Stimulated activated CD8-positive, alpha-beta memory T cell treated with anti-CD3 and anti-CD28 coated beads, Interleukin-15, amount 100 ng/mL, for 24 hours (primary cell): ENCODE data around the gene SLC10A3.

Experiments
- DNase-seq: peaks from one replicate; pipeline ENCODE4 v3.0.0-alpha.2; 2020; ENCODE audit warnings: low read depth

Gene SLC10A3

DNA sequence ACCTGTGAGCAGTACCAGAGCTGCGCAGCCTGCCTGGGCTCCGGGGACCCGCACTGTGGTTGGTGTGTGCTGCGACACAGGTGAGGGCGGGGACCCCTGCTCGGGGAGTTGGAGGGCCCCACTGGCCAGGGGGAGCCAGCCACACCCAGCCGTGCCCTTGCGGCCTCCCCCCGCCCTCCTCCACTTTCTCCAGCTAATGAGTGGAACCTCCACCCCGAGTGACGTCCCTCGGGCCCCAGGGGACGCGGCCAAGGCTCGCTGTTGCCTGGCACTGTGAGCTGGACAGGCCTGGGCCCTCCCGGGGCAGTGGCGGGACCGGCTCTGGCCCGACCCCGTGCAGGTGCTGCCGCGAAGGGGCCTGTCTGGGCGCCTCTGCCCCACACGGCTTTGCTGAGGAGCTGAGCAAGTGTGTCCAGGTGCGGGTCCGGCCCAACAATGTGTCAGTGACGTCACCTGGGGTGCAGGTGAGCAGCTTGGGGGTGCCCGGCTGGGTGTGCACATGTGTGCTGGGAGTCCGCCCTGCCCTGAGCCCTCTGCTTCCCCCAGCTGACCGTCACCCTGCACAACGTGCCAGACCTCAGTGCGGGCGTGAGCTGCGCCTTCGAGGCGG, 26.7 kb downstream of the SLC10A3 start:
- no peak for DNase-seq

- DNase-seq: no peak
Measured at GRCh38 chrX:154462396-154462795, 28.0 kb downstream of the SLC10A3 start.

DNA sequence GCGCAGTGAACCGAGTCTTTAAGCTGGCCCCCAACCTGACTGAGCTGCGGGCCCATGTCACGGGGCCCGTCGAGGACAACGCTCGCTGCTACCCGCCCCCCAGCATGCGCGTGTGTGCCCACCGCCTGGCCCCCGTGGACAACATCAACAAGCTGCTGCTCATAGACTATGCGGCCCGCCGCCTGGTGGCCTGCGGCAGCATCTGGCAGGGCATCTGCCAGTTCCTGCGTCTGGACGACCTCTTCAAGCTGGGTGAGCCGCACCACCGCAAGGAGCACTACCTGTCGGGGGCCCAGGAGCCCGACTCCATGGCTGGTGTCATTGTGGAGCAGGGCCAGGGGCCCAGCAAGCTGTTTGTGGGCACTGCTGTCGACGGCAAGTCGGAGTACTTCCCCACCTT, 30.1 kb downstream of the SLC10A3 start:
- no peak for DNase-seq

DNA sequence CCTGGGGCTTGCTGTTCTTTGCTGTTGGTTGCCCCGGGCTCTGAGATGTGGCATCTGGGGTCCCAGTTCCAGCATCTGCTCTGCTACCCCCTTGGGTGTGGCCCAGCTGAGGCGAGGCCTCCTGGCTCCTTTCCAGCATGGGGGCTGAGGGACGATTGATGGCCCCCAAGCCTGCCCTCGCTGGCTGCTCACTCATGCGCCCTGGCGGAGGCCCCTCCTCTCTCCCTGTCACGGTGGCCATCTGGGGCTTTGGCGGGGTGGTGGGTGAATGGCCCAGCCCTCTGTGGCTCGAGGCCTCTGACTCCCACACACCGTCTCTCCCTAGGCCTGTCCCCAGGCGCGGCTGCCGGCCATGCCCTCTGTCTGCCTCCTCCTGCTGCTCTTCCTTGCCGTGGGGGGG, 30.6 kb downstream of the SLC10A3 start:
- DNase-seq: no peak

DNA sequence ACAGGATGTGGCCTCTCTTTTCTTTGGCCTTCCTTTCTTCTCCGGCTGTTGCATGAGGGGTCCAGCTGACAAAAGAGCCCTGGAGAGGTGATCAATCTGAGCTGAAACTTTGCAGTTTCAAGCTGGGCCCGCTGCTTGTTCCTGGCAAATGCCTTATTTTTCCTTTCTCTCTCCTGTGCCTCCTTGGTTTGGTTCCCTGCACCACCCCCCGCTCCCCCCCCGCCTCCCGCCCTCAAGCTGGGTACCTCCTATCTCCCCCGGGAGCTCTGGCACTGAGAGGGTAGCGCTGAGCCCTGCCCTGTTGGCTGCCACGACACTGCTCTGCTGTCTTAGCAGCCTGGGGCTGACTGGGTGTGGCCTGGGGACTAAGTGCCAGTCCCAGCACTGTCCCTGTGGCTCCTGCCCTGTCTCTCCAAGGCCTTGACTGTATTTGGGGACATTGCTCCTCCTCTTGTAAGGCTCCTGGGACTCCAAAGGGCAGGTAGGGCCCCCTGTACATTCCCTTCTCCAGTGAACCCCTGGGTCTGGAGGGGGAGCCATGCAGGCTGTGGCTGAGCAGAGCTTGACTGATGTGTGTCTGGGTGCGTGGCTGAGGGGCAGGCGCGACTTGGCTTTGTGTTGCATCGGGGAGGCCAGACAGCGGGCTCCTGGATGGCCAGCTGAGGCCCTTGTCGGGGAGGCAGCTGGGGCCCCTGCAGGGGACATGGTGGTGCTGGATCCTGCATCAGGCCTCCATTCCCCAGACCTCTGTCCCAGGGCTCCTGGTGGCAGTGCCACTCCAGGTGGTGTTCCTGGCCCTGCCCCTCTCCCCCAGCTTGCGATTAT, 31.3 kb downstream of the SLC10A3 start:
- DNase-seq: no peak

DNA sequence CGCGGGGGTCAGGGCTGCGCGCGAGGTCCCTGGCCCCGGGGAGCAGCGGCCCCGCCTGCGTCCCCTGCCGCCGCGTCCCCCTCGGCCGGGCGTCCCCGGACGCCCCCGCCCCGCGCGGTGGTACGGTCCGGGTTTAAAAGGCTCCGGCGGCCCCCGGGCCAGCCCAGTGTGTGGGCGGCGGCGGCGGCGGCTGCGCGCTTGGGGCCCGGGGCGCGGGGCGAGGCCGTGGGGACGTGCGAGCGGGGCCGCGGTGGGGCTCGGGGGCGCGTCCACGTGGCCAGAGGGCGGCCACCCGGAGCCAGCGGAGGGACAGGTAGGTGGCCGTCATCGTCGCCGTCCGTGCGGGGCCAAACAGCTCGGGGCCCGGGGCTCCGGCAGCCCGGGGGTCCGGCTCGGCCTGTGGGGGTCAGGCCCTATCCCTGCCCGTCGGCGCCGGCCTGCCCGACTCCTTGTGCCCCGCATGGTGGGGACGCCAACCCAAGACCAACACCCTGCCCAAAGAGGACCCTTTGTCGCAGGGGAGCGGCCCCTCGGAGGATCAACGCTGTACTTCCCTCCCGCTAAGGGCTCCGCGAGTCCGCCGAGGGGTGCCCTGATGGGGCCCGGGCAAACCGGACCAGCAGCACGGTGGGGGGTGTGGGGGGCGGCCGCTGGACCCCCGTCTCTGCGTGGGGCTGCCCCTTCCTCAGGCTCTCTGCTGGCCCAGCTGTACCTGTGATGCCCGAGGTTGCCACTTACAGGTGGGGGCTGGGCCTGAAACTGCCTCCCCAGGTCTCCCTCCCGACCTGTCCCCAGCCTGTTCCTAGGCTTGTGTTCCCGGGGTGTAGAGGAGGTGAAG, 32.1 kb downstream of the SLC10A3 start, which contains the start of gene PLXNA3:
Gene PLXNA3 (plus strand): TSS at position 166 of the 838 bp plus-strand sequence. CDS start 1,903 bp downstream, outside the sequence.
- peak; percentile 38 for DNase-seq

DNA sequence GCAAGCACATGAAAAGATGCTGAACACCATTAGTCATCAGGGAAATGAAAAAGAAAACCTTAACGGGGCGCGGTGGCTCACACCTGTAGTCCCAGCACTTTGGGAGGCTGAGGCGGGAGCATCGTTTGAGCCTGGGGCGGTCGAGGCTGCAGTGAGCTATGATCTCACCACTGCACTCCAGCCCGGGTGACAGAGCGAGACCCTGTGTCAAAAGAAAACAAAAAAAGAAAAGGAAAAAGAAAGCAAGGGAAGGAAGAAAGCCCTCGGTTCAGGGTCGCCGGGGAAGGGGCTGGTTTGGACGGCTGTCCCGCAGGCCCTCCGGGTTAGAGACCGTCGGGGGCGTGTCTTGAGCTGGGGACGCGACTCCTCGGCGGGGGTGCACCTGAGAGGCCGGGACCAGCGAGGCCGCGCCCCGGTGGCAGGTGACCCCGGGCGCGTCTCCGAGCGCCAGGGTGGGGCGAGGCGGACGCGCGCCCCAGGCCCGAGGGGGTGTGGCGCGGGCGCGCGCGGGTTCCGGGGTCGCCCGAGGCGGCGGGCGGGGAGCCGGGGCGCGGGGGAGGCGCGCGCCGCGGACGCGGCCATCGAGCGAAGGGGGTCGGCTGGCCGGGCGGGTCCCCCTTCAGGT, 32.8 kb downstream of the SLC10A3 start:
- DNase-seq: no peak

- DNase-seq: no peak
Measured at GRCh38 chrX:154452823-154453222, 37.6 kb downstream of the SLC10A3 start.

- no peak for DNase-seq
Measured at GRCh38 chrX:154450312-154450711, 40.1 kb downstream of the SLC10A3 start.

DNA sequence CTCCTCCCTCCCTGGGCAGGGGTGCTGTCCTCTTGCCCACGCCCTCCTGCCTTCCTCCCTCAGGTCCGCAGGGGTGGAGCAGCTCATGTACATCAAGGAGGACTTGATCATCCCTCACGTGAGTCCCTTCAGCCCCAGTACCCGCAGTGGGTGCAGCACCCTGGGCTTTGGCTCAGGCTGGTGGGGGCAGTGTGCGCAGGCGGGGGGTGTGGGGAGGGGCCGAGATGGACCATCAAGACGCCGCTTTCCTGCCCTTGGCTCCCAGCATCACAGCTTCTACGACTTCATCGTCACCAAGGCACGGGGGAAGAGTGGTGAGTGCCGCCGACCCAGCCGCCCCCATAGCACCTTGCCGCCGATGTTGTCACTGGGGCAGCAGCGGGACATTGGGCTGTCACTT, 40.8 kb downstream of the SLC10A3 start:
- no peak for DNase-seq

GRCh38 chrX:154448484-154448883, 41.9 kb downstream of the SLC10A3 start:
- no peak for DNase-seq

- DNase-seq: no peak
Measured at GRCh38 chrX:154446430-154446829, 44.0 kb downstream of the SLC10A3 start.

DNA sequence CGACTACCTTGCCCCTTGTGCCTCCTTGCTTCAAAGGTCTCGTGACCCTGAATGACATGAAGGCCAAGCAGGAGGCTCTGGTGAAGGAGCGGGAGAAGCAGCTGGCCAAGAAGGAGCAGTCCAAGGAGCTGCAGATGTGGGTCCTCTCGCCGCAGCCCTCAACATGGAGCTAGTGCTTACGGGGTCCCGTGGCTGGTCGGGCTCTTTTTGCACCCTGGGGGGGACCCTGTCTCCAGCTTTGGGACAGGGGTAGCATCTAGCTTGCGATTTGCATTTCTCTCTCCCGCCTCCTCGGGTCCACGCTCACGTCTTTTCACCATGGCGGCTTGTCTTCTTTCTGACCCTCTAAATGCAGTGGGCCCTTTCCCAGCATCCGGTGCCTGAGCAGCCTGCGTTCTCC, 44.7 kb downstream of the SLC10A3 start:
- no peak for DNase-seq

DNA sequence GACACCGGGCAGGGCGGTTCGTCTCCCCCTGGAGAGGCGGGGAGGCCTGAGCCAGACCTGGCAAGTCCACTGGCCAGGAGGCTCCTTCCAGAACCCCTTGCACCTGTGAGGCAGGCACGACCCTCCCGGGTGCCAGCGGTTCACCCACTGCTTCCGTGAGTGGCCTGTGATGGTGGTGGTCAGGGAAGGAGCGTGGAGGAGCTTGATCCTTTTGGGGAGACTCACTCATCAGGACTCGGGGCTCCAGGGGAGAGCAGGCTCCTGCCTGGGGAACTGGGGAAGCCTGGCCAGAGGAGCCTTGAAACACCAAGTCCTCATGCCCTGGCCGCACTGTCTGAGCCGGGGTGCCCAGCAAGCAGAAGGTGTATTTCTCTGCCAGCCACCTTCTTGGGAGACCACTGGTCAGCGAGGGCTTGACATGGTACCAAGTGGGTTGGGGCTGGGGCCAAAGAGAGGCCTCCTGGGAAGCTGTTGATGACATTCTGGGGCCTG, 45.6 kb downstream of the SLC10A3 start:
- no peak for DNase-seq

- DNase-seq: peak; percentile 42
Measured at GRCh38 chrX:154443992-154444754, 46.3 kb downstream of the SLC10A3 start, which contains the start of gene FAM50A. Gene FAM50A (plus strand): TSS chrX:154444141. CDS start chrX:154444236, 95 bp downstream.

- DNase-seq: no peak
Measured at GRCh38 chrX:154443479-154443910, 46.9 kb downstream of the SLC10A3 start.

DNA sequence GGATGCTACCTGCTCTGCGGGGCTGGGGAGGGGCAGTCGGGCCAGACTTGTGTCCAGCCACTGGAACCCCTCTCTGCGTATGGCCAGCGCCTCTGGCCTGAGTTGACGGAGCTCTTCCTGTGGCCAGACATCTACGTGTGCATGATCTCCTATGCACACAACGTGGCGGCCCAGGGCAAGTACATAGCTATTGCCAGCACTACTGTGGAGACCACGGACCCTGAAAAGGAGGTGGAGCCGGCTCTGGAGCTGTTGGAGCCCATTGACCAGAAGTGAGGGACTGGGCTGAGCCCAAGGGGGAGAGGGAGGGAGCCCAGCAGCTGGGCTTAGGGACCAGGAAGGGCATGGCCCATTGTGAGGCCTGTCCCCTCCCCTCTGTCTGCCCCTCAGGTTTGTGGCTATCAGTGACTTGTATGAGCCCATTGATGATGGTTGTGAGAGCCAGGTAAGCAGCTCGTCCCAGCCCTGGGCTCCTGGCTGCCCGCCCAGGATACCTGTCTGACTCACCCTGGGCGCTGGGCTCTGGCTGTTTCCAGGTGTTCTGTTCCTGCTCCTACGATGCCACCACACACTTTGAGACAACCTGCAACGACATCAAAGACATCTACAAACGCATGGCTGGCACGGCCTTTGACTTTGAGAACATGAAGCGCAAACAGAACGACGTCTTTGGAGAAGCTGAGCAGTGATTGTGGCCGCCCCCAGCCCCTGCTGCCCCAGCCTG, 48.3 kb downstream of the SLC10A3 start:
- no peak for DNase-seq

GRCh38 chrX:154441564-154441963, 48.9 kb downstream of the SLC10A3 start:
- DNase-seq: no peak

- DNase-seq: no peak
Measured at GRCh38 chrX:154440623-154441357, 49.6 kb downstream of the SLC10A3 start.

DNA sequence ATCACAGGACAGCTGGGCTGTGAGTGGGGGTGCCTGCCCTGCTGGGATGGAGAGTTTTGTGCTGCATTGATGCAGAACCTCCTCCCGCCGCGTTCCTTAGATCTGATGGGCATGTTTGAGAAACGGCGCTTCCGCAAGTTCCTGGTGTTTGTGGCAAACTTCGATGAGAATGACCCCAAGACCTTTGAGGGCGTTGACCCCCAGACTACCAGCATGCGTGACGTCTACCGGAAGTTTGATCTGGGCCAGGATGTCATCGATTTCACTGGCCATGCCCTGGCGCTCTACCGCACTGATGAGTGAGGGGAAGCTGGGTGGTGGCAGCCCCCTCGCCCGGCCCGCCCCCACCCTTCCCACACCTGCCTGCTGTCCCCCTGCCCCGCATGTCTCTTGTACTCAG, 50.6 kb downstream of the SLC10A3 start:
- DNase-seq: no peak
